ENCODE data around the gene GRHL3. TPM values are rescaled to one million over a fixed set of nuclear protein-coding genes. Genes with fewer than 3 reads are reported as not detected.

The GRHL3 gene
- total RNA-seq, 1 donor from 2014 or later = 1.5 TPM

GRCh38 chr1:24279590-24280232, 39.4 kb upstream of the GRHL3 start:
- no peak overlapping the region for H2AFZ ChIP-seq (replicated peaks)
- H3K4me3 ChIP-seq = no peak overlapping the region
- no peaks in the 10 kb centered on the region for H3K9me3 ChIP-seq (ENCODE audit: low read depth)
- H3F3A ChIP-seq (ENCODE audit: low read depth) = no peaks in the 10 kb centered on the region
- DNase-seq (ENCODE audit: low spot score) = no peak
- no peak overlapping the region for H3K4me2 ChIP-seq
- H3K4me3 Mint-ChIP-seq = no peak overlapping the region
- peaks cover 8% of the 10 kb centered on the region for H3K27me3 Mint-ChIP-seq (ENCODE audit: insufficient read depth, low read depth)
- H3K27ac Mint-ChIP-seq = no peak overlapping the region
- H3K36me3 ChIP-seq = no peaks in the 10 kb centered on the region
- no peaks in the 10 kb centered on the region for H3K36me3 Mint-ChIP-seq
- no peaks in the 10 kb centered on the region for H3K79me2 ChIP-seq (ENCODE audit: low read depth)
- TF ChIP-seq CTCF (IDR thresholded peaks at IDR 0.05) = no peak
- TF ChIP-seq EZH2 (IDR thresholded peaks at IDR 0.05) = no peak
- TF ChIP-seq EZH2phosphoT487 (IDR thresholded peaks at IDR 0.05) = no peak
- H3K27me3 ChIP-seq = no peaks in the 10 kb centered on the region
- H3K4me1 Mint-ChIP-seq = no peaks in the 10 kb centered on the region
- no peaks in the 10 kb centered on the region for H3K4me1 ChIP-seq
- no peak overlapping the region for H3K27ac ChIP-seq
- H4K20me1 ChIP-seq (ENCODE audit: low read depth) = no peaks in the 10 kb centered on the region
- no peak overlapping the region for H3K9ac ChIP-seq
- H3K9me3 Mint-ChIP-seq = no peaks in the 10 kb centered on the region

- peaks cover 2% of the 10 kb centered on the region for H3K4me1 Mint-ChIP-seq
- Histone ChIP-seq H3F3A (ENCODE audit: low read depth) (peaks cover 9% of the 10 kb centered on the region), H3K9ac (no peak overlapping the region), H3K9me3 (ENCODE audit: low read depth) (no peaks in the 10 kb centered on the region), H3K27me3 (no peaks in the 10 kb centered on the region), H3K4me3 (no peak overlapping the region), H3K79me2 (ENCODE audit: low read depth) (no peaks in the 10 kb centered on the region), H2AFZ (replicated peaks) (no peak overlapping the region), H3K27ac (no peak overlapping the region), H3K4me2 (no peak overlapping the region), H3K36me3 (no peaks in the 10 kb centered on the region), H4K20me1 (ENCODE audit: low read depth) (peaks cover 6% of the 10 kb centered on the region), H3K4me1 (peaks cover 4% of the 10 kb centered on the region)
- H3K9me3 Mint-ChIP-seq = no peaks in the 10 kb centered on the region
- peaks cover 8% of the 10 kb centered on the region for H3K27me3 Mint-ChIP-seq (ENCODE audit: insufficient read depth, low read depth)
- H3K27ac Mint-ChIP-seq = no peak overlapping the region
- TF ChIP-seq EZH2 (IDR thresholded peaks at IDR 0.05) (no peak), EZH2phosphoT487 (IDR thresholded peaks at IDR 0.05) (no peak), CTCF (IDR thresholded peaks at IDR 0.05) (no peak)
- no peaks in the 10 kb centered on the region for H3K36me3 Mint-ChIP-seq
- no peak overlapping the region for H3K4me3 Mint-ChIP-seq
- DNase-seq (ENCODE audit: low spot score) = no peak
These were observed 37.6 kb upstream of the GRHL3 start for GRCh38 chr1:24281591-24281990.

- no peak overlapping the region for H3K27ac Mint-ChIP-seq
- DNase-seq (ENCODE audit: low spot score) = no peak
- H3K27me3 ChIP-seq = no peaks in the 10 kb centered on the region
- peaks cover 12% of the 10 kb centered on the region for H3K4me1 ChIP-seq
- no peaks in the 10 kb centered on the region for H3K36me3 Mint-ChIP-seq
- no peak for TF ChIP-seq CTCF (IDR thresholded peaks at IDR 0.05)
- TF ChIP-seq EZH2phosphoT487 (IDR thresholded peaks at IDR 0.05) = no peak
- no peak for TF ChIP-seq EZH2 (IDR thresholded peaks at IDR 0.05)
- no peak overlapping the region for H3K4me3 Mint-ChIP-seq
- no peaks in the 10 kb centered on the region for H3K9me3 ChIP-seq (ENCODE audit: low read depth)
- no peaks in the 10 kb centered on the region for H3K36me3 ChIP-seq
- H3F3A ChIP-seq (ENCODE audit: low read depth) = peaks cover 18% of the 10 kb centered on the region
- H3K4me1 Mint-ChIP-seq = peaks cover 2% of the 10 kb centered on the region
- H3K79me2 ChIP-seq (ENCODE audit: low read depth) = no peaks in the 10 kb centered on the region
- no peak overlapping the region for H2AFZ ChIP-seq (replicated peaks)
- H3K27me3 Mint-ChIP-seq (ENCODE audit: insufficient read depth, low read depth) = peaks cover 7% of the 10 kb centered on the region
- peaks cover 6% of the 10 kb centered on the region for H4K20me1 ChIP-seq (ENCODE audit: low read depth)
- no peak overlapping the region for H3K27ac ChIP-seq
- no peak overlapping the region for H3K4me3 ChIP-seq
- H3K9ac ChIP-seq = no peak overlapping the region
- no peaks in the 10 kb centered on the region for H3K9me3 Mint-ChIP-seq
- H3K4me2 ChIP-seq = no peak overlapping the region
These were observed 36.7 kb upstream of the GRHL3 start for GRCh38 chr1:24282491-24282890.

Measured in neural progenitor cell (in vitro differentiated cells).